Mesothelial cell of epicardium (in vitro differentiated cells): Measurements from ENCODE around the gene ARHGAP21. TPM values are rescaled to one million over a fixed set of nuclear protein-coding genes. Genes with fewer than 3 reads are reported as not detected.

Source experiments
- DNase-seq, 2 experiments: peaks; one replicate each; pipeline ENCODE4 v3.0.0; 2021; ENCODE audit warnings: low spot score in 2 of 2; ENCODE audit not compliant: unreplicated experiment in 2 of 2
- H3K27ac Mint-ChIP-seq: 2 replicates; pipeline ENCODE4 v1.8.0; 2021; ENCODE audit warnings: mixed read lengths
- H3K27me3 Mint-ChIP-seq: 2 replicates; pipeline ENCODE4 v1.8.0; 2021; ENCODE audit warnings: low read depth, mixed read lengths
- H3K36me3 Mint-ChIP-seq: 2 replicates; pipeline ENCODE4 v1.8.0; 2021; ENCODE audit warnings: mixed read lengths
- H3K4me1 Mint-ChIP-seq: 2 replicates; pipeline ENCODE4 v1.8.0; 2021; ENCODE audit warnings: mixed read lengths
- H3K4me3 Mint-ChIP-seq: 2 replicates; pipeline ENCODE4 v1.8.0; 2021; ENCODE audit warnings: mild to moderate bottlenecking, moderate library complexity, mixed read lengths
- H3K9me3 Mint-ChIP-seq: 2 replicates; pipeline ENCODE4 v1.8.0; 2021; ENCODE audit warnings: mixed read lengths
- total RNA-seq: library from RNA; stranded (reverse); gene quantifications from 3 replicates; pipeline ENCODE4 v1.2.1, GENCODE V29; 2021
- TF ChIP-seq, protein P1 (sequence below): fragments of 200-600 bp; sonication (generic); IDR thresholded peaks from one replicate; pipeline ENCODE4 v1.5.0; 2021; ENCODE audit warnings: antibody characterized with exemption; ENCODE audit not compliant: unreplicated experiment

The ARHGAP21 gene
- total RNA-seq, 1 donor from 2014 or later, result 119 TPM

DNA sequence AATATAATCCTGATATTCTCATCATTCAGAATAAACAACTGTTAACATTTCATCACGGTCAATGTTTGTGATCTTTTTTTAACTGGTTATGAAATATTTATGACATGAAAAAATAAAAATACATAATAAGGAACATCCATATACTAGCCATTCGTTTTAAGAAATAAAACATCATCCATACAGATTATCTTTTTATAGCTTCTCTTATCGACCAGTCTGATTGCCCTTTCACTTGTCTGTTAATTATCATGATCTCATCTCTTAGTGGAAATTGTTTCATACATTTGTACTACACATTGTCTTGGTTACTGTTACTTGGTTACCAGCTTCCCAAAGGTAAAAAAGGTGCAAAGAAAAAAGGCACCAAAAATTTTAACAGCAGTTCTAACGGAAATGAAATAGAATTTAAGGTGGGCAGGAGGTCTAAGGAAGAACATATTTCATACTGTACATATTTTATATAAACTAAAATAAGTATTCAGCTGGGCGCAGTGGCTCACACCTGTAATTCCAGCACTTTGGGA, 8.4 kb downstream of the ARHGAP21 start:
- no peaks in the 10 kb centered on the region for H3K9me3 Mint-ChIP-seq

GRCh38 chr10:24713086-24713485, 10.6 kb downstream of the ARHGAP21 start:
- no peak overlapping the region for H3K4me3 Mint-ChIP-seq
- H3K9me3 Mint-ChIP-seq, result no peaks in the 10 kb centered on the region
- peaks cover 3% of the 10 kb centered on the region for H3K36me3 Mint-ChIP-seq
- peaks cover 14% of the 10 kb centered on the region for H3K4me1 Mint-ChIP-seq
- no peaks in the 10 kb centered on the region for H3K27me3 Mint-ChIP-seq
- DNase-seq, result no peak
- H3K27ac Mint-ChIP-seq, result no peak overlapping the region
- TF ChIP-seq, protein P1, sequence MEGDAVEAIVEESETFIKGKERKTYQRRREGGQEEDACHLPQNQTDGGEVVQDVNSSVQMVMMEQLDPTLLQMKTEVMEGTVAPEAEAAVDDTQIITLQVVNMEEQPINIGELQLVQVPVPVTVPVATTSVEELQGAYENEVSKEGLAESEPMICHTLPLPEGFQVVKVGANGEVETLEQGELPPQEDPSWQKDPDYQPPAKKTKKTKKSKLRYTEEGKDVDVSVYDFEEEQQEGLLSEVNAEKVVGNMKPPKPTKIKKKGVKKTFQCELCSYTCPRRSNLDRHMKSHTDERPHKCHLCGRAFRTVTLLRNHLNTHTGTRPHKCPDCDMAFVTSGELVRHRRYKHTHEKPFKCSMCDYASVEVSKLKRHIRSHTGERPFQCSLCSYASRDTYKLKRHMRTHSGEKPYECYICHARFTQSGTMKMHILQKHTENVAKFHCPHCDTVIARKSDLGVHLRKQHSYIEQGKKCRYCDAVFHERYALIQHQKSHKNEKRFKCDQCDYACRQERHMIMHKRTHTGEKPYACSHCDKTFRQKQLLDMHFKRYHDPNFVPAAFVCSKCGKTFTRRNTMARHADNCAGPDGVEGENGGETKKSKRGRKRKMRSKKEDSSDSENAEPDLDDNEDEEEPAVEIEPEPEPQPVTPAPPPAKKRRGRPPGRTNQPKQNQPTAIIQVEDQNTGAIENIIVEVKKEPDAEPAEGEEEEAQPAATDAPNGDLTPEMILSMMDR, result no peak

More for the DNA sequence above, 8.4 kb downstream of the ARHGAP21 start:
- H3K4me1 Mint-ChIP-seq, result peaks cover 25% of the 10 kb centered on the region
- no peak overlapping the region for H3K27ac Mint-ChIP-seq
- no peak overlapping the region for H3K4me3 Mint-ChIP-seq
- TF ChIP-seq, protein P1, result no peak
- no peaks in the 10 kb centered on the region for H3K27me3 Mint-ChIP-seq
- peaks cover 3% of the 10 kb centered on the region for H3K36me3 Mint-ChIP-seq
- DNase-seq, result no peak

GRCh38 chr10:24711465-24711864, 12.2 kb downstream of the ARHGAP21 start:
- TF ChIP-seq, protein P1, result no peak
- DNase-seq, result no peak
- H3K36me3 Mint-ChIP-seq, result peaks cover 3% of the 10 kb centered on the region
- no peaks in the 10 kb centered on the region for H3K27me3 Mint-ChIP-seq
- H3K4me1 Mint-ChIP-seq, result peaks cover 14% of the 10 kb centered on the region
- no peak overlapping the region for H3K27ac Mint-ChIP-seq
- no peak overlapping the region for H3K4me3 Mint-ChIP-seq
- H3K9me3 Mint-ChIP-seq, result no peaks in the 10 kb centered on the region

DNA sequence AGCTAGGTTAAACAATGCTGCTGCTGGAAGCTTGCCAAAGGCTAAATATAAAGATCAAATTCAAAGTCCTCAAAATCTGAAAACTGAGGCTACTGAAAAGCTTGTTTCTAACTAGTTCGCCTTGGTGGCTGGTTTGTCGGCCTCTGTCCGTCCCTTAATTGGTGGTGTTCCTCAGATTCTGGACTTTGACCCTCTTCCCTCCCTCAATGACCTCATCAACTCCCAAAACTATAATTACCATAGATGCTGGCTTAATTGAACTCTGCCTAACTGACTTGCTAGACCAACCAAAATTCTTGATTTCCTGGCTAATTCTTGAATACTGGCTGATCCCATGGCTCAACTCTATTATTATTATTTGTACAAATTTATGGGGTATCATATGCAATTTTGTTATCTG, 15.6 kb downstream of the ARHGAP21 start:
- H3K36me3 Mint-ChIP-seq, result peaks cover 1% of the 10 kb centered on the region
- H3K9me3 Mint-ChIP-seq, result no peaks in the 10 kb centered on the region
- H3K27ac Mint-ChIP-seq, result no peak overlapping the region
- peaks cover 13% of the 10 kb centered on the region for H3K4me1 Mint-ChIP-seq
- no peak for DNase-seq
- H3K27me3 Mint-ChIP-seq, result no peaks in the 10 kb centered on the region
- TF ChIP-seq, protein P1, result no peak
- H3K4me3 Mint-ChIP-seq, result no peak overlapping the region

GRCh38 chr10:24707445-24707844, 16.2 kb downstream of the ARHGAP21 start:
- no peak overlapping the region for H3K4me3 Mint-ChIP-seq
- H3K9me3 Mint-ChIP-seq, result no peaks in the 10 kb centered on the region
- TF ChIP-seq, protein P1, result no peak
- H3K27ac Mint-ChIP-seq, result no peak overlapping the region
- no peak for DNase-seq
- peaks cover 1% of the 10 kb centered on the region for H3K36me3 Mint-ChIP-seq
- H3K4me1 Mint-ChIP-seq, result peaks cover 10% of the 10 kb centered on the region
- no peaks in the 10 kb centered on the region for H3K27me3 Mint-ChIP-seq

GRCh38 chr10:24706479-24707118, 17.1 kb downstream of the ARHGAP21 start:
- H3K27me3 Mint-ChIP-seq, result no peaks in the 10 kb centered on the region
- TF ChIP-seq, protein P1, result no peak
- no peaks in the 10 kb centered on the region for H3K9me3 Mint-ChIP-seq
- DNase-seq, result no peak
- peaks cover 3% of the 10 kb centered on the region for H3K36me3 Mint-ChIP-seq
- peaks cover 10% of the 10 kb centered on the region for H3K4me1 Mint-ChIP-seq
- H3K4me3 Mint-ChIP-seq, result no peak overlapping the region
- H3K27ac Mint-ChIP-seq, result no peak overlapping the region
